Astrocyte (in vitro differentiated cells and primary cell): ENCODE data around the gene CYP46A1.

ENCODE experiments used
- EZH2 ChIP-seq: IDR thresholded peaks from 2 replicates; pipeline ENCODE4 v1.6.1; 2012; ENCODE audit warnings: mild to moderate bottlenecking, low read length, inconsistent platforms; ENCODE audit not compliant: insufficient read depth
- TF ChIP-seq, protein P1 (sequence below): IDR thresholded peaks from 2 replicates; pipeline ENCODE4 v1.5.1; 2011; ENCODE audit warnings: low read depth, mild to moderate bottlenecking, inconsistent platforms, low read length, moderate library complexity; ENCODE audit not compliant: insufficient read depth

DNA sequence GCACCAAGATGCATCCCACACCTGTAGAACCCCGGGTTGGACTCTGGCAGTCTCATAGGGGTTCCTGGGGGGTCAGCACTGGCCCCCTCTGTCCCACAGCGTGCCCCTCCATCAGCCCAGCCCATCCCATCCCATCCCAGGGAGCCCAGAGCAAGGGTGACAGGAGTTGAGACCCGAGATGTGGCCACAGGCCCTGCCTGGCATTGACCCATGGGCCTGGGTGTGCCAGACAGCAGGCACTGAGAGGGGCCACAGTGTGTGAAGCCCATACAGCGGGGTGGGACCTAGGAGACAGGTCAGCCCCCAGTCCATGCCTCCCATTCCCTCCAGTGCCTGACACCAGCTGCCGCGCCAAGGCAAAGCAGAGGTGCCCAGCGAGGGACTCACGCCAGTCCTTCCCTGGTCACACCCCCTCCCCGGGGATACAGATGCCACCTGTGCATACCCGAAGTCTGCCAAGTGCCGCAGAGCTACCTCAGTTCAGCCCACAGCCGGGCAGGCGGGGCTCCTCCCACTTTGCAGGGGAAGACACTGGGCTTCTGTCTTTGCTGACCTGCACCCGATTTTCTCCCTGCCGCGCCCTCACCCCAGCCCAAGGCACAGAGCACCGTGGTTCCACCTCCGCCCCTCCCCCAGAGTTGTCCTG, 50.4 kb downstream of the CYP46A1 start:
- TF ChIP-seq, protein P1, sequence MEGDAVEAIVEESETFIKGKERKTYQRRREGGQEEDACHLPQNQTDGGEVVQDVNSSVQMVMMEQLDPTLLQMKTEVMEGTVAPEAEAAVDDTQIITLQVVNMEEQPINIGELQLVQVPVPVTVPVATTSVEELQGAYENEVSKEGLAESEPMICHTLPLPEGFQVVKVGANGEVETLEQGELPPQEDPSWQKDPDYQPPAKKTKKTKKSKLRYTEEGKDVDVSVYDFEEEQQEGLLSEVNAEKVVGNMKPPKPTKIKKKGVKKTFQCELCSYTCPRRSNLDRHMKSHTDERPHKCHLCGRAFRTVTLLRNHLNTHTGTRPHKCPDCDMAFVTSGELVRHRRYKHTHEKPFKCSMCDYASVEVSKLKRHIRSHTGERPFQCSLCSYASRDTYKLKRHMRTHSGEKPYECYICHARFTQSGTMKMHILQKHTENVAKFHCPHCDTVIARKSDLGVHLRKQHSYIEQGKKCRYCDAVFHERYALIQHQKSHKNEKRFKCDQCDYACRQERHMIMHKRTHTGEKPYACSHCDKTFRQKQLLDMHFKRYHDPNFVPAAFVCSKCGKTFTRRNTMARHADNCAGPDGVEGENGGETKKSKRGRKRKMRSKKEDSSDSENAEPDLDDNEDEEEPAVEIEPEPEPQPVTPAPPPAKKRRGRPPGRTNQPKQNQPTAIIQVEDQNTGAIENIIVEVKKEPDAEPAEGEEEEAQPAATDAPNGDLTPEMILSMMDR = no peak
- no peak for TF ChIP-seq EZH2
